Esophagus muscularis mucosa (tissue), 4 donors: Measurements from ENCODE around the gene ADGRB2.

Experiments used
- EP300 ChIP-seq: sonication (generic); formaldehyde crosslinking; IDR thresholded peaks from one replicate; pipeline ENCODE4 v1.6.1; 2017; ENCODE audit warnings: antibody characterized with exemption
- POLR2A ChIP-seq: fragments of 450-650 bp; IDR thresholded peaks from one replicate; pipeline ENCODE4 v1.6.1; 2017; ENCODE audit warnings: antibody characterized with exemption, moderate library complexity, mild to moderate bottlenecking, low read depth
- TF ChIP-seq, protein P1 (sequence below), 3 experiments: fragments of 200-600 bp in 2 of 3; fragments of 450-650 bp in 1 of 3; sonication (generic) in 2 of 3; IDR thresholded peaks; one replicate each; pipeline ENCODE4 v1.5.1; 2017 to 2019; ENCODE audit warnings: antibody characterized with exemption in 3 of 3, mild to moderate bottlenecking in 2 of 3, moderate library complexity in 1 of 3

DNA sequence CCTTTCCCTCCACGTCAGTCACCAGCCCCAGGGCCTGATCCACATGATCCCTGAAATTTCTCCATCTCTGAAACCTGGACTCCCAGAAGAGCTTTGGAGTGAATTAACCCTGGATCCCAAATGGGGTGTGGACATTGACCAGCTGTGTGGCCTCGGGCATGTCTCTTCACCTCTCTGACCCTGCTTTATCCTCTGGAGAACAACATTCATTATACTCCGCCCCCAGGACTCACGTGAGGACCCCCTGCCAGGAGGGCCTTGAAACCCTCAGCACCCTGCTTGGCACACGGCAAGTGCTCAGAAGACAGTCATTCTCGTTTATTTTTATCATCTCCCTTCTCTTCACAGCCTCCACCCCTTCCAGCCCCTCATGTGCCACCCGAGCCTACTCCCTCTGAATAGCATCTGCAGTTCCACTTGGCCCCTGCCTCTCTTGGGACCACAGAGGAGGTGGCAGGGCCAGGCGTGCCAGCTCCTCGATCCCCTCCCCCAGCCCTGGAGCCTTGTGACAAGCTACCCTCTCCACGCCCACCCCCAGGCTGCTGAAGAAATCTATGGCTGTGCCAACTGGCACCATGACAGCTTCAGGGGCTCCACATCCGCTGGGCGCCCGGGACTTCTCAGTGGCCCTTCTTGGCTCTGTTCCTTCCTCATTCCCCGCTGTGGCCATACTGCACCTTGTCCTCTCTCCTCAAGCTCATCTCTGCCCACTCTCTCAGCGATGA, 18.0 kb downstream of the ADGRB2 start:
- TF ChIP-seq, protein P1, sequence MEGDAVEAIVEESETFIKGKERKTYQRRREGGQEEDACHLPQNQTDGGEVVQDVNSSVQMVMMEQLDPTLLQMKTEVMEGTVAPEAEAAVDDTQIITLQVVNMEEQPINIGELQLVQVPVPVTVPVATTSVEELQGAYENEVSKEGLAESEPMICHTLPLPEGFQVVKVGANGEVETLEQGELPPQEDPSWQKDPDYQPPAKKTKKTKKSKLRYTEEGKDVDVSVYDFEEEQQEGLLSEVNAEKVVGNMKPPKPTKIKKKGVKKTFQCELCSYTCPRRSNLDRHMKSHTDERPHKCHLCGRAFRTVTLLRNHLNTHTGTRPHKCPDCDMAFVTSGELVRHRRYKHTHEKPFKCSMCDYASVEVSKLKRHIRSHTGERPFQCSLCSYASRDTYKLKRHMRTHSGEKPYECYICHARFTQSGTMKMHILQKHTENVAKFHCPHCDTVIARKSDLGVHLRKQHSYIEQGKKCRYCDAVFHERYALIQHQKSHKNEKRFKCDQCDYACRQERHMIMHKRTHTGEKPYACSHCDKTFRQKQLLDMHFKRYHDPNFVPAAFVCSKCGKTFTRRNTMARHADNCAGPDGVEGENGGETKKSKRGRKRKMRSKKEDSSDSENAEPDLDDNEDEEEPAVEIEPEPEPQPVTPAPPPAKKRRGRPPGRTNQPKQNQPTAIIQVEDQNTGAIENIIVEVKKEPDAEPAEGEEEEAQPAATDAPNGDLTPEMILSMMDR (IDR thresholded peaks at IDR 0.05), result no peak
- TF ChIP-seq EP300 (no peak), POLR2A (no peak)
